ENCODE measurements around the gene HOXA9. TPM values are rescaled to one million over a fixed set of nuclear protein-coding genes. Genes with fewer than 3 reads are reported as not detected.

The HOXA9 gene
- total and polyA plus RNA-seq, 9 donors = 0.12 to 2.5 (median 0.57) TPM; not detected in 1

DNA sequence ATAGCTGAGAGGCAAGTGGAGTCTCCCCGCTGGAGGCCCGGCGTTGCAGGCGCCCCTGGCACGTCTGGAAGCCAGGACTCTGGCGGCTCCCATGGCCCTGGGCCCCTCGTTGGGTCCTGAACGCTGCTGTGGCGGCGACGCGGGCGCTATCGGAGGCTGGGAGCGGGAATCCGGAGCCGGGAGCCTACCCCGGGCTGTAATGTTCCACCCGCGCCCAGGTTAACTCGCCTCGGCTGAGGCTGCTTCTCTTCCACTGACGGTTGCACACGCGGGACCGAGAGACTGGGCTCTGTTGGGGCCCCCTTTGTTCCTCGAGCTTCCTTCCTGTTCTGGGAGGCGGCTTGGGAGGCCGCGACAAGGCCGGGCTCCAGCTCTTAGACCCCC is 20.6 kb downstream of the HOXA9 start:
- no peaks in the 10 kb centered on the region for H3K27me3 ChIP-seq
- intact Hi-C loops (cut with DNase I) = loop anchor here in 3 of 4 donors (5.0 kb wide), 2 partner anchors 287 to 292 kb away; no protein-coding TSS in a partner anchor
- no peak overlapping the region for H3K27ac ChIP-seq
- no peak for DNase-seq
- peaks cover 0 to 6% of the 10 kb centered on the region in 2 donors for H3K9me3 ChIP-seq
- no peaks in the 10 kb centered on the region for H3K36me3 ChIP-seq
- H3K4me1 ChIP-seq (ENCODE audit: insufficient read depth) = peaks cover 1% of the 10 kb centered on the region
- no peak overlapping the region for H3K4me3 ChIP-seq
- 35 to 48% (median 44%) methylated on average over 31 of the region's 31 CpGs for WGBS, 3 donors
- TF ChIP-seq POLR2A (IDR thresholded peaks at IDR 0.05) = no peak
- TF ChIP-seq, protein P1, sequence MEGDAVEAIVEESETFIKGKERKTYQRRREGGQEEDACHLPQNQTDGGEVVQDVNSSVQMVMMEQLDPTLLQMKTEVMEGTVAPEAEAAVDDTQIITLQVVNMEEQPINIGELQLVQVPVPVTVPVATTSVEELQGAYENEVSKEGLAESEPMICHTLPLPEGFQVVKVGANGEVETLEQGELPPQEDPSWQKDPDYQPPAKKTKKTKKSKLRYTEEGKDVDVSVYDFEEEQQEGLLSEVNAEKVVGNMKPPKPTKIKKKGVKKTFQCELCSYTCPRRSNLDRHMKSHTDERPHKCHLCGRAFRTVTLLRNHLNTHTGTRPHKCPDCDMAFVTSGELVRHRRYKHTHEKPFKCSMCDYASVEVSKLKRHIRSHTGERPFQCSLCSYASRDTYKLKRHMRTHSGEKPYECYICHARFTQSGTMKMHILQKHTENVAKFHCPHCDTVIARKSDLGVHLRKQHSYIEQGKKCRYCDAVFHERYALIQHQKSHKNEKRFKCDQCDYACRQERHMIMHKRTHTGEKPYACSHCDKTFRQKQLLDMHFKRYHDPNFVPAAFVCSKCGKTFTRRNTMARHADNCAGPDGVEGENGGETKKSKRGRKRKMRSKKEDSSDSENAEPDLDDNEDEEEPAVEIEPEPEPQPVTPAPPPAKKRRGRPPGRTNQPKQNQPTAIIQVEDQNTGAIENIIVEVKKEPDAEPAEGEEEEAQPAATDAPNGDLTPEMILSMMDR (IDR thresholded peaks at IDR 0.05) = no peak
- no peak for TF ChIP-seq EP300 (IDR thresholded peaks at IDR 0.05)

DNA sequence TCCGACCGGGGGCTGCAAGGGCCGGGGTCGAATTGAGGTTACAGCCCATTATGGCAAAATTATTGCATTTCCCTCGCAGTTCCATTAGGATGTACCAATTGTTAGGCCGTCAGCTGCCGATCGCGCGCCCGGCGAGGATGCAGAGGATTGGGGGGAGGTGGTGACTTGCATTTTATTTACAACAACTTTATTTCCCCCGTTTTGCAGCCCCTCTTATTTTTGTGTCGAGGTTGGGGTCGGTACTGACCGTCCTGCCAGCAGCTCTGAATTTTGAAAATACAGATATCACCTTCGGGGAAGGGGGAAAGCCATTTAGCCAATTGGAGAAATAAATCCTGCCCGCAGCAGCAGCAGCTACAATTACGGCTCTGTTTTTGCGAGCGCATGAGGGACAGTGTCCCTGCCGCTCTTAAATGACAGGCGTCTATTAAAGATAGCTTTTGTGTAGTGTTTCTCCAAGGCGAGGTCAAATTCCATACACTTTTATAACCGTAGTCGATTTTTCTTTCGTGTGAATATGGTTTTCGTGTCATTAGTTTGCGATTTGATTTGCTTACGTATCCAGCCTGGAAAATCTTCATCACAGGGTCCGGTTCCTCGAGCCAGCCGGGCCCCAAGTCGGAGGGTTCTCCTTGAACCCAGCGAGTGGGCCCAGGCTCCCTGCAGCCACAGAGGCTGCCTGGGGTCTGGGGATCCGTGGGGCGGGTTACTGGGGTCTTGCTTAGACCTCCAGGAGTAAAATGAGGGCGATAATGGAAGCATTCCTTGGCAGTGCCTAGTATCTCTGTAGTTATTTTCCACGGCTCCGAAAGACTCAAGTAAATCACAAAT is 21.2 kb downstream of the HOXA9 start:
- DNase-seq = no peak
- intact Hi-C loops (cut with DNase I) = loop anchor here in 3 of 4 donors (5.0 kb wide), 2 partner anchors 287 to 292 kb away; no protein-coding TSS in a partner anchor
- TF ChIP-seq POLR2A (IDR thresholded peaks at IDR 0.05) (no peak), EP300 (IDR thresholded peaks at IDR 0.05) (no peak)
- TF ChIP-seq, protein P1 (IDR thresholded peaks at IDR 0.05) = no peak
- Histone ChIP-seq H3K36me3 (no peaks in the 10 kb centered on the region), H3K9me3 (peaks cover 0 to 6% of the 10 kb centered on the region in 2 donors), H3K4me3 (no peak overlapping the region), H3K27ac (no peak overlapping the region), H3K4me1 (ENCODE audit: insufficient read depth) (peaks cover 1% of the 10 kb centered on the region), H3K27me3 (no peaks in the 10 kb centered on the region)
- WGBS, 3 donors = 32 to 49% (median 34%) methylated on average over 40 of the region's 40 CpGs

DNA sequence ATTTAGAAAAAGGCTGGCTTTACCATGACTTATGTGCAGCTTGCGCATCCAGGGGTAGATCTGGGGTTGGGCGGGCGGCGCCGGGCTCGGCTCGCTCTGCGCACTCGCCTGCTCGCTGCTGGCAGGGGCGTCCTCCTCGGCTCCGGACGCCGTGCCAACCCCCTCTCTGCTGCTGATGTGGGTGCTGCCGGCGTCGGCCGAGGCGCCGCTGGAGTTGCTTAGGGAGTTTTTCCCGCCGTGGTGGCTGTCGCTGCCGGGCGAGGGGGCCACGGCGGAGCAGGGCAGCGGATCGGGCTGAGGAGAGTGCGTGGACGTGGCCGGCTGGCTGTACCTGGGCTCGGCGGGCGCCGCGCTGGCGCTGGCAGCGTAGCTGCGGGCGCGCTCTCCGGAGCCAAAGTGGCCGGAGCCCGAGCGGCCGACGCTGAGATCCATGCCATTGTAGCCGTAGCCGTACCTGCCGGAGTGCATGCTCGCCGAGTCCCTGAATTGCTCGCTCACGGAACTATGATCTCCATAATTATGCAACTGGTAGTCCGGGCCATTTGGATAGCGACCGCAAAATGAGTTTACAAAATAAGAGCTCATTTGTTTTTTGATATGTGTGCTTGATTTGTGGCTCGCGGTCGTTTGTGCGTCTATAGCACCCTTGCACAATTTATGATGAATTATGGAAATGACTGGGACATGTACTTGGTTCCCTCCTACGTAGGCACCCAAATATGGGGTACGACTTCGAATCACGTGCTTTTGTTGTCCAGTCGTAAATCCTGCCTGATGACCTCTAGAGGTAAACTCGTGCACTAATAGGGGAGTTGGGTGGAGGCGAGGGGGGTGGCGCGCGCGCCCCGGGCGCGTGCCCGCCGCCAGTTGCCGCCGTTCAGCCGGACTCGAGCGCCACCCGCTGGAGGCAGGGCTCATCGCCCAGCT is 22.1 kb downstream of the HOXA9 start, which contains the start of gene HOXA5:
HOXA5 (minus strand) TSS at position 659 of the 927 bp plus-strand sequence; CDS start at position 585, 74 bp downstream.
- Histone ChIP-seq H3K9me3 (peaks cover 0 to 6% of the 10 kb centered on the region in 2 donors), H3K27ac (no peak within 1 kb of the TSS), H3K4me3 (peak within 1 kb of the TSS; percentile 34), H3K4me1 (ENCODE audit: insufficient read depth) (peaks cover 1% of the 10 kb centered on the region), H3K27me3 (no peaks in the 10 kb centered on the region), H3K36me3 (no peaks in the 10 kb centered on the region)
- 4 to 23% (median 5%) methylated on average over 65 to 86 of the region's 86 CpGs for WGBS, 3 donors
- intact Hi-C loops (cut with DNase I) = loop anchor here in 3 of 4 donors (5.0 kb wide), 2 partner anchors 286 to 291 kb away; no protein-coding TSS in a partner anchor
- peak in 2 of 5 donors; percentile 67 to 86 for DNase-seq
- TF ChIP-seq, protein P1 (IDR thresholded peaks at IDR 0.05) = peak in 1 of 3 donors; percentile 56
- TF ChIP-seq POLR2A (IDR thresholded peaks at IDR 0.05) (no peak), EP300 (IDR thresholded peaks at IDR 0.05) (no peak)

DNA sequence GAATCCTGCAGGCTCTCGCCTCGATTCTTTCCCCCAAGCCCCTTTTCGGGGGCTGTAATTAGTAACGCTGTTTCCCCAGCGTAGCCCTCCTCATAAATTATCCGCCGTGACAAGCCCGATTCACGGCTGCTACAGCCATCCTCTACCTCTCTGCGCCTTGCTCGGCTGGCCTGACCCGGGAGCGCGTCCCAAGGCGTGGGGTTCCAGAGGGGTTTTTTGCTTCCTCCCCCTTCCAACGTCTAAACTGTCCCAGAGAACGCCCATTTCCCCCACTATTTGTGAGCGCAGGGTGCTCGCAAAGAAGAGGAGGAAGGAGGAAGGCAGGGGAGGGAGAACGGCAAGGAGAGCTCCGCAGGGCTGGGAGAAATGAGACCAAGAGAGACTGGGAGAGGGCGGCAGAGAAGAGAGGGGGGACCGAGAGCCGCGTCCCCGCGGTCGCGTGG is 22.7 kb downstream of the HOXA9 start:
- Histone ChIP-seq H3K4me1 (ENCODE audit: insufficient read depth) (peaks cover 1% of the 10 kb centered on the region), H3K27me3 (no peaks in the 10 kb centered on the region), H3K36me3 (no peaks in the 10 kb centered on the region), H3K27ac (no peak overlapping the region), H3K4me3 (peak overlapping the region; percentile 34), H3K9me3 (peaks cover 0 to 6% of the 10 kb centered on the region in 2 donors)
- WGBS, 3 donors = 7 to 22% (median 8%) methylated on average over 29 of the region's 29 CpGs
- intact Hi-C loops (cut with DNase I) = loop anchor here in 3 of 4 donors (5.0 kb wide), 2 partner anchors 285 to 290 kb away; no protein-coding TSS in a partner anchor
- TF ChIP-seq, protein P1 (IDR thresholded peaks at IDR 0.05) = no peak
- no peak for TF ChIP-seq POLR2A (IDR thresholded peaks at IDR 0.05)
- TF ChIP-seq EP300 (IDR thresholded peaks at IDR 0.05) = no peak
- no peak for DNase-seq

All from ovary (tissue), 9 donors.